H1 (cell line): Measurements from ENCODE around the gene MEST. TPM values are rescaled to one million over a fixed set of nuclear protein-coding genes. Genes with fewer than 3 reads are reported as not detected.

Experiments
- CTCF ChIA-PET: fragments of 300-600 bp; sonication (Branson Sonifier 250); formaldehyde crosslinking; loops from one replicate; lab custom pipeline; 2021; ENCODE audit not compliant: partially characterized antibody; lab: Charles Lee
- POLR2A ChIA-PET: fragments of 300-600 bp; sonication (Branson Sonifier 250); formaldehyde crosslinking; loops from one replicate; lab custom pipeline; 2021; ENCODE audit warnings: inconsistent platforms; ENCODE audit not compliant: partially characterized antibody; lab: Charles Lee
- DNase-seq, 2 experiments: peaks; one replicate each; pipeline versions ENCODE4 v3.0.0 to v3.0.0-alpha.2; 2010 to 2022; ENCODE audit warnings: low spot score in 2 of 2, low read depth in 1 of 2, mixed read lengths in 1 of 2
- FAIRE-seq: peaks from 2 replicates; lab custom pipeline; 2011; peaks lifted over from hg19 to GRCh38; lab: Jason Lieb, UNC
- H2AFZ ChIP-seq: 2 replicates; pipeline ENCODE4 v1.8.1; 2012; ENCODE audit warnings: low read length, inconsistent platforms
- H2AK5ac ChIP-seq: 2 replicates; pipeline ENCODE4 v1.6.1; 2013; ENCODE audit warnings: low read depth, low read length
- H2BK120ac ChIP-seq: replicated peaks from 2 replicates; pipeline ENCODE3; 2013; ENCODE audit warnings: low read depth, low read length, inconsistent platforms
- H2BK12ac ChIP-seq: 2 replicates; pipeline ENCODE4 v1.6.1; 2013; ENCODE audit warnings: low read depth, low read length
- H2BK15ac ChIP-seq: 2 replicates; pipeline ENCODE4 v1.6.1; 2013; ENCODE audit warnings: low read length
- H2BK20ac ChIP-seq: 2 replicates; pipeline ENCODE4 v1.6.1; 2013; ENCODE audit warnings: low read length
- H2BK5ac ChIP-seq: 2 replicates; pipeline ENCODE4 v1.6.1; 2013; ENCODE audit warnings: low read depth, low read length
- H3K14ac ChIP-seq: 2 replicates; pipeline ENCODE4 v1.6.1; 2013; ENCODE audit warnings: inconsistent platforms; ENCODE audit not compliant: insufficient read length
- H3K18ac ChIP-seq: 2 replicates; pipeline ENCODE4 v1.6.1; 2013; ENCODE audit warnings: low read length; ENCODE audit errors: extremely low read depth
- H3K23ac ChIP-seq: 2 replicates; pipeline ENCODE4 v1.6.1; 2013; ENCODE audit warnings: inconsistent platforms; ENCODE audit not compliant: insufficient read length
- H3K23me2 ChIP-seq: 2 replicates; pipeline ENCODE4 v1.6.1; 2013; ENCODE audit warnings: low read depth, low read length
- H3K27ac ChIP-seq: 2 replicates; pipeline ENCODE4 v1.6.1; 2011; ENCODE audit warnings: low read depth, low read length, inconsistent platforms
- H3K27me3 ChIP-seq, 4 experiments: replicated peaks in 1 of 4; 1 replicate in 1 of 4; 2 replicates in 3 of 4; pipeline versions ENCODE4 v1.6.1 to v1.8.1; 2011 to 2013; ENCODE audit warnings: low read length in 3 of 4, mild to moderate bottlenecking in 3 of 4, inconsistent platforms in 2 of 4, mixed read lengths in 2 of 4, moderate library complexity in 1 of 4; ENCODE audit not compliant: control insufficient read depth in 3 of 4, insufficient read depth in 3 of 4; ENCODE audit errors: extremely low read depth in 1 of 4
- H3K36me3 ChIP-seq, 4 experiments: 2 replicates each; pipeline versions ENCODE4 v1.6.1 to v1.8.1; 2011 to 2013; ENCODE audit warnings: mild to moderate bottlenecking in 4 of 4, low read length in 3 of 4, moderate library complexity in 2 of 4, control low read depth in 1 of 4, inconsistent platforms in 1 of 4; ENCODE audit not compliant: insufficient read depth in 4 of 4, control insufficient read depth in 2 of 4
- H3K4ac ChIP-seq: replicated peaks from 2 replicates; pipeline ENCODE3; 2013; ENCODE audit warnings: low read length, low read depth, mixed read lengths, inconsistent platforms; ENCODE audit not compliant: insufficient read length
- H3K4me1 ChIP-seq, 4 experiments: replicated peaks in 1 of 4; 1 replicate in 1 of 4; 2 replicates in 3 of 4; pipeline versions ENCODE4 v1.6.1 to v1.8.1; 2011 to 2013; ENCODE audit warnings: low read length in 3 of 4, inconsistent platforms in 2 of 4, mixed read lengths in 1 of 4; ENCODE audit not compliant: insufficient read depth in 4 of 4, control insufficient read depth in 3 of 4
- H3K4me2 ChIP-seq, 2 experiments: 2 replicates each; pipeline versions ENCODE4 v1.6.1 to v1.8.1; 2011 to 2013; ENCODE audit warnings: low read depth in 2 of 2, low read length in 2 of 2, control low read depth in 1 of 2, inconsistent platforms in 1 of 2, mild to moderate bottlenecking in 1 of 2; ENCODE audit not compliant: insufficient read depth in 1 of 2
- H3K4me3 ChIP-seq, 4 experiments: fragments of 200-600, 300-600 bp in 1 of 4; sonication (generic), shearing (Covaris generic), sonication (Bioruptor Twin) in 1 of 4; 2 replicates each; pipeline versions ENCODE4 v1.5.1 to v1.8.1; 2011 to 2016; ENCODE audit warnings: low read length in 4 of 4, low read depth in 3 of 4, control low read depth in 2 of 4, inconsistent platforms in 2 of 4, mild to moderate bottlenecking in 2 of 4, mixed read lengths in 1 of 4, moderate library complexity in 1 of 4; ENCODE audit not compliant: insufficient read depth in 2 of 4; ENCODE audit errors: extremely low read depth in 1 of 4
- H3K56ac ChIP-seq: replicated peaks from 2 replicates; pipeline ENCODE3; 2013; ENCODE audit warnings: low read depth, mild to moderate bottlenecking, mixed read lengths, low read length, inconsistent platforms; ENCODE audit not compliant: insufficient read length
- H3K79me1 ChIP-seq: 2 replicates; pipeline ENCODE4 v1.6.1; 2013; ENCODE audit warnings: low read depth, low read length, control low read depth
- H3K79me2 ChIP-seq, 2 experiments: 2 replicates each; pipeline versions ENCODE4 v1.6.1 to v1.8.1; 2012 to 2013; ENCODE audit warnings: low read length in 2 of 2, mild to moderate bottlenecking in 2 of 2, inconsistent platforms in 1 of 2; ENCODE audit not compliant: insufficient read depth in 2 of 2, control insufficient read depth in 1 of 2
- H3K9ac ChIP-seq, 4 experiments: replicated peaks in 1 of 4; 1 replicate in 1 of 4; 2 replicates in 3 of 4; pipeline versions ENCODE4 v1.6.1 to v1.8.1; 2011 to 2013; ENCODE audit warnings: low read depth in 3 of 4, low read length in 3 of 4, control low read depth in 2 of 4, mild to moderate bottlenecking in 2 of 4, moderate library complexity in 2 of 4, inconsistent platforms in 1 of 4; ENCODE audit errors: extremely low read depth in 1 of 4
- H3K9me3 ChIP-seq, 2 experiments: 2 replicates each; pipeline versions ENCODE4 v1.6.1 to v1.8.1; 2012 to 2013; ENCODE audit warnings: mild to moderate bottlenecking in 2 of 2, moderate library complexity in 2 of 2, control low read depth in 1 of 2, inconsistent platforms in 1 of 2, low read depth in 1 of 2, low read length in 1 of 2, mixed read lengths in 1 of 2; ENCODE audit not compliant: insufficient read depth in 2 of 2
- H4K20me1 ChIP-seq, 2 experiments: replicated peaks in 1 of 2; 2 replicates each; pipeline versions ENCODE3 to v1.8.1; 2011 to 2013; ENCODE audit warnings: inconsistent platforms in 2 of 2, low read length in 2 of 2, mild to moderate bottlenecking in 1 of 2; ENCODE audit not compliant: insufficient read depth in 2 of 2, control insufficient read depth in 1 of 2
- H4K5ac ChIP-seq: 2 replicates; pipeline ENCODE4 v1.6.1; 2013; ENCODE audit warnings: low read length, low read depth, mixed read lengths, inconsistent platforms; ENCODE audit not compliant: insufficient read length
- H4K8ac ChIP-seq: 2 replicates; pipeline ENCODE4 v1.8.0; 2013; ENCODE audit warnings: mild to moderate bottlenecking, moderate library complexity, low read length, inconsistent platforms; ENCODE audit not compliant: insufficient read depth; ENCODE audit errors: extremely low read depth
- H4K91ac ChIP-seq: replicated peaks from 2 replicates; pipeline ENCODE3; 2013; ENCODE audit warnings: low read length, mixed read lengths, inconsistent platforms; ENCODE audit not compliant: insufficient read length
- EZH2 ChIP-seq: fragments of 200-600 bp; sonication (generic); IDR thresholded peaks from 2 replicates; pipeline ENCODE4 v1.7.1; 2012; ENCODE audit warnings: low read depth, mild to moderate bottlenecking, moderate library complexity, low read length, inconsistent platforms; ENCODE audit not compliant: severe bottlenecking
- HDAC6 ChIP-seq: IDR thresholded peaks from one replicate; pipeline ENCODE4 v1.7.1; 2012; ENCODE audit warnings: low read depth, mild to moderate bottlenecking, inconsistent platforms, low read length, moderate library complexity
- JUND ChIP-seq: IDR thresholded peaks from 2 replicates; pipeline ENCODE4 v1.6.1; 2011; ENCODE audit warnings: mild to moderate bottlenecking, improper control_type of control experiment, low read length
- KDM5A ChIP-seq: fragments of 200-600 bp; IDR thresholded peaks from 2 replicates; pipeline ENCODE4 v1.7.1; 2012; ENCODE audit warnings: mild to moderate bottlenecking, low read length, inconsistent platforms, mixed read lengths
- MAFK ChIP-seq: IDR thresholded peaks from 2 replicates; pipeline ENCODE4 v1.6.1; 2012; ENCODE audit warnings: low read depth, mild to moderate bottlenecking, improper control_type of control experiment, low read length
- SAP30 ChIP-seq: fragments of 300-600 bp; sonication (generic); IDR thresholded peaks from 2 replicates; pipeline ENCODE4 v1.7.1; 2012; ENCODE audit warnings: low read length, moderate library complexity, mild to moderate bottlenecking, inconsistent platforms; ENCODE audit not compliant: insufficient read depth, insufficient replicate concordance
- SIN3A ChIP-seq, 2 experiments: IDR thresholded peaks in 1 of 2; conservative IDR thresholded peaks in 1 of 2; 2 replicates each; pipeline ENCODE4 v1.6.1; 2011 to 2012; ENCODE audit warnings: low read length in 2 of 2, improper control_type of control experiment in 1 of 2, low read depth in 1 of 2, mild to moderate bottlenecking in 1 of 2
- TAF1 ChIP-seq: IDR thresholded peaks from 2 replicates; pipeline ENCODE4 v1.6.1; 2011; ENCODE audit warnings: mild to moderate bottlenecking, low read depth, low read length
- TEAD4 ChIP-seq: IDR thresholded peaks from 2 replicates; pipeline ENCODE4 v1.6.1; 2012; ENCODE audit warnings: low read depth, low read length, inconsistent platforms, mixed read lengths
- WGBS, 2 experiments: shearing (Covaris generic) in 1 of 2; methylation state at CpG; one replicate each; pipeline versions ENCODE4 v1.1.6 to v1.1.7; 2013 to 2015; ENCODE audit warnings: low lambda C conversion rate in 2 of 2, mixed read lengths in 2 of 2, inconsistent platforms in 1 of 2, low coverage in 1 of 2, missing lambda C conversion rate in 1 of 2; ENCODE audit not compliant: insufficient replicate concordance in 2 of 2, insufficient coverage in 1 of 2, insufficient read length in 1 of 2; ENCODE audit errors: extremely low coverage in 1 of 2, missing lambda C conversion rate in 1 of 2; 5-methylcytosine and 5-hydroxymethylcytosine counted together
- polyA plus RNA-seq, 7 experiments: library from polyadenylated mRNA; depleted of rRNA in 3 of 7; stranded (reverse) in 5 of 7; unstranded in 2 of 7; fragments of >200 nt in 5 of 7; fragments of 200-250 nt in 2 of 7; gene quantifications; 1 replicate in 5 of 7; 2 replicates in 1 of 7; 4 replicates in 1 of 7; pipeline versions ENCODE4 v1.2.1 to v1.2.3, GENCODE V29; 2011 to 2013; ENCODE audit warnings: missing spikeins in 2 of 7, mixed read lengths in 2 of 7
- total RNA-seq: library from RNA; stranded (reverse); fragmentation: NEBNext Ultra II Directional; extraction: Animal tissue kit (Norgen Biotek cat#: 25700); gene quantifications from 2 replicates; pipeline ENCODE4 v1.2.1, GENCODE V29; 2021
- TF ChIP-seq, protein P1 (sequence below), 3 experiments: IDR thresholded peaks; 1 replicate in 2 of 3; 2 replicates in 1 of 3; pipeline versions ENCODE4 v1.5.1 to v1.6.1; 2011; ENCODE audit warnings: low read length in 3 of 3, mild to moderate bottlenecking in 3 of 3, inconsistent platforms in 2 of 3, low read depth in 1 of 3, moderate library complexity in 1 of 3; ENCODE audit not compliant: insufficient read depth in 1 of 3; ENCODE audit errors: control extremely low read depth in 1 of 3

Gene MEST
- total and polyA plus RNA-seq, 2 of the 8 experiments (the other 6 are each of a cell fraction or from before 2014, with no cell fraction given), result 176 to 269 TPM

DNA sequence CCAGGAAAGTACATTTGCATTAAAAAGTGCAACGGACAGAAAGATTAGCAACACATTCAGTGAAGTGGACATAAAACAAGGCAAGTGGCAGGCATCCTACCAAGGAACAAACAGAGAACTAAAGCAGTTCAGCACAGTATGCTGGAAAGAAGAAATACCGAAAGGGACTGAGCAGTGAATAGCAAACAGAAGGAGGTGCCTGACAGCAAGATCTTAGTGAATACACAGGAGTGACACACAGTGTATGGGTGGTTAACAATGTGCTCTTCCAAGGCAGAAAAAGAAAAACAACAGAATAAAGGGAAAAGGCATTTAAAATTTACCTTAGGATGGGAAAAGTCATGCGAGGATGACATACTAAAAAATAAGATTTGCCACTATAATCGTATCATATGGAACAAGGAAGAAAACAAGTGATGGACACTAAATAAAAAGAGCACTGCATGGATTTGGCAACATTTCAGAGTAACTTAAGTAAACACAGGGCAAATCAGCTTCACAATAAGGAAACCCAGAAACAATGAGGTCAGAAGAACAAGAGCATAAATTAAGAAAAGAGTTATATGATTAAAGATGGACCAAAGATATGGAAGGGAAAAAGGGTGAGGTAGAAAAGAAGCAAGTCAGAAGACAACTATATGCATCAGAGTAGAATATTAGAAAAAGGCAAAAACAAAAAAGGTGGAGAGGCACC is 29.5 kb downstream of the MEST start:
- H3K36me3 ChIP-seq, result no peaks in the 10 kb centered on the region; a peak in 2 of 8 replicates
- H2BK120ac ChIP-seq, result no peak overlapping the region
- DNase-seq (no peak), FAIRE-seq (no peak)
- H3K9me3 ChIP-seq, result no peaks in the 10 kb centered on the region
- H3K79me1 ChIP-seq, result no peaks in the 10 kb centered on the region
- no peak overlapping the region for H3K14ac ChIP-seq
- H2BK20ac ChIP-seq, result no peak overlapping the region
- H4K91ac ChIP-seq, result no peak overlapping the region
- H3K4me1 ChIP-seq, result no peaks in the 10 kb centered on the region
- no peak overlapping the region for H2AK5ac ChIP-seq
- no peak overlapping the region for H3K9ac ChIP-seq
- H2AFZ ChIP-seq, result no peak overlapping the region
- H2BK12ac ChIP-seq, result no peak overlapping the region
- H3K27me3 ChIP-seq, result no peaks in the 10 kb centered on the region
- H3K56ac ChIP-seq, result no peak overlapping the region
- no peak overlapping the region for H3K18ac ChIP-seq
- no peak overlapping the region for H3K4ac ChIP-seq
- H3K27ac ChIP-seq, result no peak overlapping the region
- CTCF ChIA-PET, result interaction anchor here (1.2 kb wide), 1 partner anchor 17 kb away, joined by 3 read pairs; no protein-coding TSS in a partner anchor
- H3K79me2 ChIP-seq, result no peaks in the 10 kb centered on the region
- WGBS, 2 experiments, result 83% methylated on average over 4 of the region's 4 CpGs; no CpG with 5 or more reads in 1 of the 2 experiments
- no peak overlapping the region for H4K8ac ChIP-seq
- no peak overlapping the region for H2BK15ac ChIP-seq
- no peak overlapping the region for H3K4me3 ChIP-seq
- H3K23me2 ChIP-seq, result no peaks in the 10 kb centered on the region; the same call in 1 of the 2 replicates
- no peak overlapping the region for H3K23ac ChIP-seq
- POLR2A ChIA-PET, result no interaction called here
- H4K5ac ChIP-seq, result no peak overlapping the region
- H4K20me1 ChIP-seq, result no peaks in the 10 kb centered on the region
- no peak overlapping the region for H2BK5ac ChIP-seq
- H3K4me2 ChIP-seq, result no peak overlapping the region
- no peak for TF ChIP-seq SIN3A (conservative IDR thresholded peaks at IDR 0.05 in 1 of 2, IDR thresholded peaks at IDR 0.05 in 1 of 2; ENCODE audit: low read depth in 1 of 2, low read length in 2 of 2)
- no peak for TF ChIP-seq SAP30
- no peak for TF ChIP-seq KDM5A
- TF ChIP-seq TAF1, result no peak
- no peak for TF ChIP-seq MAFK
- TF ChIP-seq, protein P1, sequence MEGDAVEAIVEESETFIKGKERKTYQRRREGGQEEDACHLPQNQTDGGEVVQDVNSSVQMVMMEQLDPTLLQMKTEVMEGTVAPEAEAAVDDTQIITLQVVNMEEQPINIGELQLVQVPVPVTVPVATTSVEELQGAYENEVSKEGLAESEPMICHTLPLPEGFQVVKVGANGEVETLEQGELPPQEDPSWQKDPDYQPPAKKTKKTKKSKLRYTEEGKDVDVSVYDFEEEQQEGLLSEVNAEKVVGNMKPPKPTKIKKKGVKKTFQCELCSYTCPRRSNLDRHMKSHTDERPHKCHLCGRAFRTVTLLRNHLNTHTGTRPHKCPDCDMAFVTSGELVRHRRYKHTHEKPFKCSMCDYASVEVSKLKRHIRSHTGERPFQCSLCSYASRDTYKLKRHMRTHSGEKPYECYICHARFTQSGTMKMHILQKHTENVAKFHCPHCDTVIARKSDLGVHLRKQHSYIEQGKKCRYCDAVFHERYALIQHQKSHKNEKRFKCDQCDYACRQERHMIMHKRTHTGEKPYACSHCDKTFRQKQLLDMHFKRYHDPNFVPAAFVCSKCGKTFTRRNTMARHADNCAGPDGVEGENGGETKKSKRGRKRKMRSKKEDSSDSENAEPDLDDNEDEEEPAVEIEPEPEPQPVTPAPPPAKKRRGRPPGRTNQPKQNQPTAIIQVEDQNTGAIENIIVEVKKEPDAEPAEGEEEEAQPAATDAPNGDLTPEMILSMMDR (IDR thresholded peaks at IDR 0.05; ENCODE audit: control extremely low read depth in 1 of 3, insufficient read depth in 1 of 3, low read depth in 1 of 3, low read length in 3 of 3), result no peak
- TF ChIP-seq JUND, result no peak
- TF ChIP-seq HDAC6, result no peak
- no peak for TF ChIP-seq TEAD4
- no peak for TF ChIP-seq EZH2
